Measurements from ENCODE around the gene GLI2. TPM values are rescaled to one million over a fixed set of nuclear protein-coding genes. Genes with fewer than 3 reads are reported as not detected.

The GLI2 gene
- total RNA-seq, 1 experiment from 2014 or later: 18.4 TPM

GRCh38 chr2:120738786-120739437 lies 3.2 kb downstream of the GLI2 start:
- Histone ChIP-seq H3K4me3 (no peak overlapping the region), H3K36me3 (no peaks in the 10 kb centered on the region), H3K27ac (no peak overlapping the region), H3K27me3 (no peaks in the 10 kb centered on the region), H3K9me3 (replicated peaks) (no peaks in the 10 kb centered on the region), H3K4me1 (peaks cover 33% of the 10 kb centered on the region)
- no peak for DNase-seq

DNA sequence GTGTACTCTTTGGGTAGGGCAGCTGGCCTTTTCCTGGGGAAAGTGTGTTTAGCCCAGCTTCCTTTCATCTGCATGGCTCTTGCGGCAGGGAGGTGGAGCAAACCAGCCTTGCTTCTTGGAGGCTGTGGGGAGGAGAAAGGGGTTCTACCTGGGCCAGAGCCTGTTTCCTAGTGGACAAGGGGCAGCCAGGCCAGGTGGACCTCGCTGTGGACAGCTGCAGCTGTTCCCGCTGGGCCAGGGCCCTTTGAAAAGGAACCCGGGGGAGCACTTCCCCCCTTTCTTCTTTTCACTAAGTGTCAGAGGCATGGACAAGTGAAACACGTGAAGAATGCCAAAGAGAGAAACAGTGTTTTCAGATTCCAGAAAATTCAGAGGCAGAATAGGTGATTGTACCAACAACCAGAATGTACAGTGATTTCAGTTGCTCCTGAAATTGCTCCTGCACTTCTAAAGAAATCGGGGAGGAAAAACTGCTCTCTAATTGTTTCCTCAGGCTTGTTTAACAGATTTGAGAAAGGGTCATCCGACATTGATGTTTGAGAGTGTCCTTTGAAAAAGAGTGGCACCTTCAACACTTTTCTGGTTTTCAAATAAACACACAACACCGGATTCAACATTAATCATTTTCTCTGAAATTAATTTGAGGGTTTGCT lies 3.9 kb downstream of the GLI2 start:
- DNase-seq: peak; percentile 45 to 73
- Histone ChIP-seq H3K27ac (no peak overlapping the region), H3K36me3 (no peaks in the 10 kb centered on the region), H3K4me1 (peaks cover 35% of the 10 kb centered on the region), H3K4me3 (no peak overlapping the region), H3K27me3 (no peaks in the 10 kb centered on the region), H3K9me3 (replicated peaks) (no peaks in the 10 kb centered on the region)

DNA sequence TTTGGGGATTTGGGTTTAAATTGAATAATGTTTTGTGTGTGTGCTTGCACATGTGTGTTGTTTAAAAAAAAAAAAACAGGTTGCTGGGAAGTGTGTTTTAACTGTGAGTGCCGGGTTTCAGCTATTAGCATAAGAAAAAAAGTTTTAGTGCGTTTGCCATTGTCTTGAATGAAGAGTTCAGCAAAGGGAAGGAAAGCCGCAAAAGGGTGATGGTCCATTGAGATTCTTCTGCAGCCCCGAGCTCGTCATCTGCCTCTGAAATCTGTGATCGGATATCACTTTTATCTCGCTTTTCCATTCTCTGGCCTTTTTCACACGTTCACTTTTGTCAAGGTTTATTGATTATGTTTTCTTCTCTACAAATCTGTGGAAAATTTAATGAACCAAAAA lies 4.7 kb downstream of the GLI2 start:
- Histone ChIP-seq H3K27ac (no peak overlapping the region), H3K36me3 (no peaks in the 10 kb centered on the region), H3K4me1 (peaks cover 43% of the 10 kb centered on the region), H3K27me3 (no peaks in the 10 kb centered on the region), H3K9me3 (replicated peaks) (no peaks in the 10 kb centered on the region), H3K4me3 (no peak overlapping the region)
- no peak for DNase-seq

GRCh38 chr2:120740765-120741524 lies 5.3 kb downstream of the GLI2 start:
- H3K9me3 ChIP-seq (replicated peaks): no peaks in the 10 kb centered on the region
- no peak overlapping the region for H3K4me3 ChIP-seq
- no peaks in the 10 kb centered on the region for H3K36me3 ChIP-seq
- no peaks in the 10 kb centered on the region for H3K27me3 ChIP-seq
- H3K4me1 ChIP-seq: peaks cover 47% of the 10 kb centered on the region
- no peak overlapping the region for H3K27ac ChIP-seq
- peak; percentile 65 to 71 for DNase-seq

- no peak overlapping the region for H3K4me3 ChIP-seq
- no peaks in the 10 kb centered on the region for H3K36me3 ChIP-seq
- DNase-seq: no peak
- H3K27ac ChIP-seq: no peak overlapping the region
- no peaks in the 10 kb centered on the region for H3K27me3 ChIP-seq
- peaks cover 47% of the 10 kb centered on the region for H3K4me1 ChIP-seq
- H3K9me3 ChIP-seq (replicated peaks): no peaks in the 10 kb centered on the region
These were observed 6.2 kb downstream of the GLI2 start for GRCh38 chr2:120741571-120742561.

DNA sequence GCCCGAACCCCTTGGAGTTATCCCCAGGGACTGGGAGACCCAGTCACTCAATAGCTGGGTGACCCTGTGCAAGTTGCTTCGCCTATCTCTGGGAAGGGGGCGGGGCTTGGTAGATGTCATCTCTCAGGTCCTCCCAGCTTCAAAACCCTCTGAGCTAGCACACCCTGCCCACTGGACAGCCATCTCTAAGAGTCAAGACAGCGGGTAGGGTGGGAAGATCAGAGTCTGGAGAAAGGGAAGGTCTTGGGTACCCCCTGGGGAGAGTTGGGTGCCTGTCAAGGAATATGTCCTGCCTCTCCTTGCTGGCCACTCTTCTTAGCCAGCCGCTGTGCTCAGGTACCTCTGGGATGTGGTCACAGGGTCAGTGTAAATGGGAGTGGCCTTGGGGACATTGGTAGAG lies 8.0 kb downstream of the GLI2 start:
- Histone ChIP-seq H3K4me3 (no peak overlapping the region), H3K27me3 (no peaks in the 10 kb centered on the region), H3K27ac (no peak overlapping the region), H3K4me1 (peaks cover 50% of the 10 kb centered on the region), H3K9me3 (replicated peaks) (no peaks in the 10 kb centered on the region), H3K36me3 (no peaks in the 10 kb centered on the region)
- no peak for DNase-seq

DNA sequence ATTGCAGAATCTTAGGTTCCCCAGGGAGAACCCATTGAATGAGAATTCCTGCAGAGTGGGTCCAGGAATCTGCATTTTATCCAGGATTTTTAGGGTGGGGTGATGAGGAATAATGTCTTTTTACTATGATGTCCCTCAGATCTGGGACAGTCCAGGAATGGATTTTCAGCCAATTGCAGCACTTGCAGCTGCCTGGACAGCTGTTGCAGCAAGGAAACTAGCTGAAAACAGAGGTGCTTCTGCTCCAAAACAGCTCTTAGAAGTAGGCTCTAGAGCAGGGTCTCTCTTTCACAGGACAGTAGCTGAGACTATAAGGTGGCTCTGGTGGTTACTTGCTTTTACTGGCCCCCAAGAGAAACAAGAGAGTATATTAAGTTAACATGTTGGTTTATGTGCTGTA lies 9.1 kb downstream of the GLI2 start:
- H3K27ac ChIP-seq: no peak overlapping the region
- H3K36me3 ChIP-seq: no peaks in the 10 kb centered on the region
- peak; percentile 41 to 66 for DNase-seq
- no peaks in the 10 kb centered on the region for H3K9me3 ChIP-seq (replicated peaks)
- H3K4me1 ChIP-seq: peaks cover 50% of the 10 kb centered on the region
- H3K4me3 ChIP-seq: no peak overlapping the region
- H3K27me3 ChIP-seq: no peaks in the 10 kb centered on the region

- H3K27me3 ChIP-seq: no peaks in the 10 kb centered on the region
- no peak for DNase-seq
- H3K4me3 ChIP-seq: no peak overlapping the region
- H3K9me3 ChIP-seq (replicated peaks): no peaks in the 10 kb centered on the region
- H3K36me3 ChIP-seq: no peaks in the 10 kb centered on the region
- H3K4me1 ChIP-seq: peaks cover 50% of the 10 kb centered on the region
- no peak overlapping the region for H3K27ac ChIP-seq
These were observed 9.9 kb downstream of the GLI2 start for GRCh38 chr2:120745420-120746111.

DNA sequence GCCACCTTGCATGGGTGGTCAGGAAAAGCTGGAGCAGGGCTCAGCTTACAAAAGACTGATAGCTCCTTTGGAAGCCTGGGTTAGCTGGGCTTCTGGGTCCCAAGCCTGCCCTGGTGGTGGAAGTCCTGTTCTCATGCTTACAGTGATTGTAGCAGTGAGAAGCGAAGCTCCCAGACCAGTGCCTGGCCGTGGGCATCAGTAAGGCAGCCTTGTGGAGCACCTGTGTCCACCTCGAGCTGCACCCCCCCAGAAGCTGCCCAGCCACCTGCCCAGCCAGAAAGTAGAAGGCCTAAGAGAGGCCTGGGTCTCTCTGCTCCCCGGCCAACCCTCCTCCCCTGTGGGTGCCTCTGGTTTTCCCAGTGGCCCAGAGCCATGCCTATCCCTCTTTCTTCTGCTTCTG lies 10.5 kb downstream of the GLI2 start:
- Histone ChIP-seq H3K9me3 (replicated peaks) (no peaks in the 10 kb centered on the region), H3K4me3 (no peak overlapping the region), H3K36me3 (no peaks in the 10 kb centered on the region), H3K4me1 (peaks cover 51% of the 10 kb centered on the region), H3K27me3 (no peaks in the 10 kb centered on the region), H3K27ac (no peak overlapping the region)
- no peak for DNase-seq

DNA sequence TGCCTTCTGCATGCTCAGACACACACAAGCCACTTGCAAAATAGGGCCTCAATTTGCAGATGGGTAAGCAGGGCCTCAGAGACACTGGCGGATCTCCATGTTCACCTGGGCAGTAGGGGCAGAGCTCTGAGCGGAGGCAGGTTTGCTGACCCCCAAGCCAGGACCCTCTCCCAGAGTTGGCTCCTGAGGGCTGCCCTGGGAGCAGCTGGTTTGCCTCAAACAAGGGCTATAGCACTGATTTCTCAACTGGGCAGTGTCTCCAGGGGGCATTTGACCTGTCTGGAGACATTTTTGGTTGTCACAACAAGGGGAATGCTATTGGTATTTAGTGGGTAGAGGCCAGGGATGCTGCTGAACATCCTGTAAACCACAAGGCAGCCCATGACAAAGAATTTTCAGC lies 11.6 kb downstream of the GLI2 start:
- no peak overlapping the region for H3K4me3 ChIP-seq
- no peaks in the 10 kb centered on the region for H3K27me3 ChIP-seq
- H3K9me3 ChIP-seq (replicated peaks): no peaks in the 10 kb centered on the region
- H3K36me3 ChIP-seq: no peaks in the 10 kb centered on the region
- peak overlapping the region; percentile 12; the same call in 1 of the 2 replicates for H3K27ac ChIP-seq
- no peak for DNase-seq
- H3K4me1 ChIP-seq: peaks cover 59% of the 10 kb centered on the region

GRCh38 chr2:120747706-120748105 lies 12.0 kb downstream of the GLI2 start:
- Histone ChIP-seq H3K36me3 (no peaks in the 10 kb centered on the region), H3K27me3 (no peaks in the 10 kb centered on the region), H3K9me3 (replicated peaks) (no peaks in the 10 kb centered on the region), H3K4me3 (no peak overlapping the region), H3K4me1 (peaks cover 59% of the 10 kb centered on the region), H3K27ac (peak overlapping the region; percentile 12; the same call in 1 of the 2 replicates)
- peak in 1 of 2 experiments; percentile 24 for DNase-seq

GRCh38 chr2:120748310-120748709 lies 12.6 kb downstream of the GLI2 start:
- no peaks in the 10 kb centered on the region for H3K9me3 ChIP-seq (replicated peaks)
- no peaks in the 10 kb centered on the region for H3K36me3 ChIP-seq
- DNase-seq: no peak
- no peak overlapping the region for H3K27ac ChIP-seq
- no peaks in the 10 kb centered on the region for H3K27me3 ChIP-seq
- no peak overlapping the region for H3K4me3 ChIP-seq
- peaks cover 59% of the 10 kb centered on the region for H3K4me1 ChIP-seq

DNA sequence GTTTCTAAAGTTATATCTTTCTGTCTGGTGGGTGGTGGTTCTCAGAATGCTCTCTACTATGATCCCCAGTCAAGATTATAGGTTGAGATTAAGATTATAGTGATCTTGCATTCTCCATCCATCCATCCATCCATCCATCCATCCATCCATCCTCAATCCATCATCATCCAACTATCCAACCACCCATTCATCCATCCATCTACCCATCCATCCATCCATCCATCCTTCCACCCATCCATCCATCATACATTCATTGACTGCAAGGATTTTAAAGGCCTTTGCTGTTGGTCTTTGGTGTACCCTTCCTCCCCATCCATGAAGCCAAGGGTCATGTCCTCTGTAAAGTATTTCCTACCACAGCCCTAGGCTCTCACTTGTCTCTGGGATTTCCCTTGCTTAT lies 13.1 kb downstream of the GLI2 start:
- H3K4me3 ChIP-seq: no peak overlapping the region
- peaks cover 59% of the 10 kb centered on the region for H3K4me1 ChIP-seq
- H3K9me3 ChIP-seq (replicated peaks): no peaks in the 10 kb centered on the region
- DNase-seq: no peak
- no peak overlapping the region for H3K27ac ChIP-seq
- H3K27me3 ChIP-seq: no peaks in the 10 kb centered on the region
- no peaks in the 10 kb centered on the region for H3K36me3 ChIP-seq
